ENCODE measurements around the gene KYAT1.

Gene KYAT1

DNA sequence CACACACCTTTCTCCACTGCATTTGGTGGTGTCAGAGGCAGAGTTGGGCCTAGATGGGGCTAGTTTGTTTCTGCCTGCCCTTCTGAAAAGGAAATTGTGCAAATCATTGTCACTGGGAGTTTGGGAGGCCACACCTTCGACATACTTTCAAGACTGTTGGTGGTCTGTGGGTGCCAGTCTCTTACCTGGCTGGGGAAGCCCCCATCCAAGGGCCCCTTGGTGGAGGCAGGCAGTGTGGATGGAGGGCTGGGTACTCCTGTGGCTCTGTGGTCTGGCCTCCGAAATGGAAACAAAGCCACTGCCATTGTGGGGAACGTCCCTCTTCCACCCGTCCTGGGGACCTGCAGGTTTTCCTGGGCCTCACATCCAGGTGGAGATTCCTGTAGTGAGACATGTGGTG is 28.1 kb upstream of the KYAT1 start:
- DNase-seq (ENCODE audit: low spot score): no peak
- no peak for FAIRE-seq

GRCh38 chr9:128908372-128908771 is 26.6 kb upstream of the KYAT1 start:
- no peak for FAIRE-seq
- no peak for DNase-seq (ENCODE audit: low spot score)

- FAIRE-seq (no peak), DNase-seq (ENCODE audit: low spot score) (no peak)
Measured at GRCh38 chr9:128906741-128907140, 25.0 kb upstream of the KYAT1 start.

- DNase-seq (ENCODE audit: low spot score) (no peak), FAIRE-seq (no peak)
Measured at GRCh38 chr9:128905964-128906363, 24.2 kb upstream of the KYAT1 start.

DNA sequence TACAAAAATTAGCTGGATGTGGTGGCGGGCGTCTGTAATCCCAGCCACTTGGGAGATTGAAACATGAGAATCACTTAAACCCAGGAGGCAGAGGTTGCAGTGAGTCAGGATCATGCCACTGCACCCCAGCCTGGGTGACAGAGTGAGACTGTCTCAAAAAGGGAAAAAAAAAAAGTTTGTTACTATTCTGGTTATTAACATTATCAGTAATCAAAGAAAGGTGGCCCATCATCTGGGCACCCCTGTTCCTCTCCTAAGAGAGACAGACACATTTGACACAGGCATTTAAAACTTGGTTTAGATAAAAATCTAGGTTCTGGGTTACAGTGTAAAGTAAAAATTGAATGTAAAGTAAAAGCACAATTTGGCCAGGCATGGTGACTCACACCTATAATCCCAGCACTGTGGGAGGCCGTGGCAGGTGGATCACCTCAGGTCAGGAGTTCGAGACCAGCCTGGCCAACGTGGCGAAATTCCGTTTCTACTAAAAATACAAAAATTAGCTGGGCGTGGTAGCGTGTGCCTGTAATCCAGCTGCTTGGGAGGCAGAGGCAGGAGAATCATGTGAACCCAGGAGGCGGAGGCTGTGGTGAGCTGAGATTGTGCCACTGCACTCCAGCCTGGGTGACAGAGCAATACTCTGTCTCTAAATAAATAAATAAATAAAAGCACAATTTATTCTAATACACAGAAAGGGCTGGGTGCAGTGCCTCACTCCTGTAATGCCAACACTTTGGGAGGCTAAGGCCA is 22.3 kb upstream of the KYAT1 start:
- FAIRE-seq (no peak), DNase-seq (ENCODE audit: low spot score) (no peak)

GRCh38 chr9:128903079-128903461 is 21.3 kb upstream of the KYAT1 start:
- FAIRE-seq: no peak
- no peak for DNase-seq (ENCODE audit: low spot score)

DNA sequence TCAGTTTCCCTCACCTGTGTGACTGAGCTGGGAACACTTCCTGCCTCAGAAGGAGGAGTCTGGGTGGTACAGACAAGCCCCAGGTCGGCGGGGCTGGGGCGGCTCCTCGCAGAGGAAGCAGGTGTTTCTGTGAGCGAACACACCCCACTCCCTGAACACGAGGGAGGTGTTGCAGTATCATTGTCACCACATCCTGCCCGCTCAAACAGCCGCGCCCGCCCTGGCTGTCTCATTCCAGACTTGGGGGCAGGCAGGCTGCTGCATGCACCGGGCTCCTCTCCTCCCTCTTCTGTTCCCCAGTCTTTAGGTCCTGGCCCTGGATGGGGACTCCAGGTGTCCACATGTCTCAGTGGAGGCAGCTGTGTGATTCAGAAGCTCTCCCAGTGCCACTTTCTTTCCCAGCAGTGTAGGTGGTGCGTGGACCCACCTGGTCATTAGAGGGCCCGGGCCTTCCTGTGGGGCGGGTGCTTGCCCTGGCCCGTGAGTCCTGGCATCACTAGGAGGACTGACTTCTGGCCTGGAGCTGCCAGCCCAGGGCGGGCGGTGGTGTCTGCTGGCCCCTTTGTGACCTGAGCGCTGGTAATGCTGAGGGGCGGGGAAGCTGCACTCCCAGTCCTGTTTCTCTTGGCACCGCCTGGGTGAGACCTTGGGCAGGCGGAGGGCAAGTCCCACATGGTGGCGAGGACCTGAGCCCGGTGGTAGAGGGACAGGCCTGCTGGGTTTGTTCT is 20.8 kb upstream of the KYAT1 start:
- DNase-seq (ENCODE audit: low spot score) (no peak), FAIRE-seq (no peak)

DNA sequence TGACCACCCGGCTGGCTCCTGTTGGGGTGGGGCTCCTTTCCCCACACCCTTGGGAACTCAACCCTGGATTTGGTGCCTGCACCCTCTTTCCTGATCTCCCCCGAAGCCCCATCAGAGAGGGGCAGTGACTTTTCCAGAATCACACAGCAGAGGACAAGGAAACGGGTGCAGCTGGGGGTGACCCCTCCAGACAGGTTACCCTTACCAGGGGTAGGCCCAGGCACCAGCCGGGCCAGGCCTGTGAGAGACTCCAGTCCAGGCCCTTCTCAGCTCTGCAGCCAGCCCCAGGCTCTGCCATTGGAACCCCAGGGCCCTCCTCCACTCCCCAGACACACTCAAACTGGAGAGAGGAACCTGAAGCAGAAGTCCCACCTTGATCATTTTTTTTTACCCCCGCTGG is 20.1 kb upstream of the KYAT1 start:
- DNase-seq (ENCODE audit: low spot score): no peak
- FAIRE-seq: no peak

- DNase-seq (ENCODE audit: low spot score) (no peak), FAIRE-seq (no peak)
Measured at GRCh38 chr9:128901379-128901778, 19.6 kb upstream of the KYAT1 start.

DNA sequence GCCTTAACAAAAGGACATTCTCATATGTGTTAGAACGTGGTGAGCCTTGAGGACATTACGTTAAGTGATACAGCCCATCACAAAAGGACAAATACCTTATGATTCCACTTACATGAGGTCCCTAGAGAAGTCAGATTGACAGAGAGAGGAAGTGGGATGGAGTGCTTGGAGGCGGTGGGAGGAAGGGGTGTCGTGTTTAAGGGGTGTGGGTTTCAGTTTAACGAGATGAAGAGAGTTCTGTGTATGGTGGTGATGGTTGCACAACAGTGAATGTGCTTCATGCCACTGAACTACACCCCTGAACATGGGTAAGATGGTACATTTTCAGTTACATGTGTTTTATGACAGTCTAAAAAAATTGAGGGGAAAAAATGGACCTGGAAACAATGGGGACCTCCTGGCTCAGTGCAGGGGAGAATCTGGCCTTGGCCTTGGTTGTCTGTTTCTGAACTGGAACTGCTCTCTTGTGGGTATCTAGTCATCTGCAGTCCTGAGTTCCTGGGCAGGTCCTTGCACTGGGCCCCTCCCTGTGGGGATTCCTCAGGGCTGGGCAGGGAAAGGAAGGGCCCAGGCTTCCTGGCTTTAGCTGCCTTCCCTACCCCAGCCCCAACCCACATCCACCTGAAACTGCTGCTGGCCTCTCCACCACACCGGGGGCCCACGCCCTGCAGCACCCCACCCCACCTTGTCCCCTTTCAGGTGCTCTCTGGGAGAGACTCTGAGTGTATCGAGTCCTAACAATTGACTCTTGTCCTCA is 18.0 kb upstream of the KYAT1 start:
- no peak for DNase-seq (ENCODE audit: low spot score)
- no peak for FAIRE-seq

GRCh38 chr9:128898845-128899565 is 17.3 kb upstream of the KYAT1 start:
- DNase-seq (ENCODE audit: low spot score): no peak
- FAIRE-seq: no peak

GRCh38 chr9:128898382-128898781 is 16.6 kb upstream of the KYAT1 start:
- FAIRE-seq (no peak), DNase-seq (ENCODE audit: low spot score) (no peak)

GRCh38 chr9:128895556-128895955 is 13.8 kb upstream of the KYAT1 start:
- DNase-seq (ENCODE audit: low spot score) (no peak), FAIRE-seq (no peak)

- no peak for FAIRE-seq
- no peak for DNase-seq (ENCODE audit: low spot score)
Measured at GRCh38 chr9:128894764-128895163, 13.0 kb upstream of the KYAT1 start.

DNA sequence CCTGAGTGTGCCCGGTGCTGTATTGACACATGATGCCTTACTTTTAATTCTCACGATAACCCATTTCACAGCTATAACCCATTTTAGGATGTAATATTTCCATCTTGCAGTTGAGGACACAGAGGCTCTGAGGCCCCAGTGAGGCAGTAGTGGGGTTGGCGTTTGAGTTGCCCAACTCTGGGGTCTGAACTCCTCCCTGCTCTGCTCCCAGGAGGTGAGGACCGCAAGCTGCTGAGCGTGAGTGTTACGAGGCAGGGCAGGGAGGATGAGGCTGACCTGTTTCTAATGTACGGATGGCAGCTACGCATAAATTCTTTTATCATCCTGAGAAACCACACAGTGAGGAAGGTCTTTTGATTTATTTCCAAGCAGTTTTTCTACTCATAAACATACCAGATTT is 11.6 kb upstream of the KYAT1 start:
- FAIRE-seq: no peak
- no peak for DNase-seq (ENCODE audit: low spot score)

- FAIRE-seq (no peak), DNase-seq (ENCODE audit: low spot score) (peak; percentile 54)
Measured at GRCh38 chr9:128892221-128892921, 10.6 kb upstream of the KYAT1 start.

DNA sequence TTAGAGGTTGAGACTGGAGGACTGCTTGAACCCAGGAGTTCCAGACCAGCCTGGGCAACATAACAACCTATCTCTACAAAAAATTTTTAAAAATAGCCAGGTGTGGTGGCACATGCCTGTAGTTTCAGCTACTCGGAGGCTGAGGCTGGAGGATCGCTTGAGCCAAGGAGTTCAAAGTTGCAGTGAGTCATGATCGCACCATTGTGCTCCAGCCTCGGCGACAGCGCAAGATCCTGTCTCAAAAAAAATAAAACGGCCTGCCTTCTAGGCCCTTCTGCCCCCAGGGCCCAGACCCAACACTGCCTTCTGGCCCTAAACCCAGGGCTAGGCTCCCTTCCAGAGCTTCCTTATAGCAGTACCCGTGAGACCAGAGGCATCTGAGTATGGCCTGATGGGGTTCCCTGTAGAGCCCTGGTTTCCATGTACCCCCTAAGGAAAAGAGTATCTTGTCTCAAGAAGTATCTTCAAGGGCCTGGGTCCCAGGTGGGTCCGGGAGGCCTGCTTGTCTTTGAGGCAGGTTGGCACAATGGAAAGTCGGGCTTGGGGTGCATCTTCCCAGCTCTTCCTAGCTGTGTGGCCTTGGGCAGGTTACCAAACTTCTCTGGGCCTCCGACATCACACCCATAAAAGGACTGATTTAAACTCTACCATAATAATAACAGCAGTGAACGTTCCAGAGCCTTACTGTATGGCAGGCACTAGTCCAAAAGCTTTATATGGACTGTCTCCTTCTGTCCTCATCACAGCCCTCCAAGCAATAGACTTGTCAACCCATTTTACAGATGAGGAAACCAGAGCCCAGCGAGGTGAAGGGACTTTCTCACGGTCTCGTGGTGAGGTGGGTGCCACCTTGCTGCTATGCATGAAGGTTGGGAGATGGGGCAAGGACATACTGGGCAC is 9.8 kb upstream of the KYAT1 start:
- DNase-seq (ENCODE audit: low spot score): no peak
- FAIRE-seq: no peak

GRCh38 chr9:128887914-128888350 is 6.2 kb upstream of the KYAT1 start:
- no peak for DNase-seq (ENCODE audit: low spot score)
- no peak for FAIRE-seq

- DNase-seq (ENCODE audit: low spot score) (no peak), FAIRE-seq (no peak)
Measured at GRCh38 chr9:128887049-128887448, 5.3 kb upstream of the KYAT1 start.
